ENCODE results near the gene PARN.

The PARN gene

GRCh38 chr16:14572535-14572934 lies 57.5 kb downstream of the PARN start:
- no peak overlapping the region for H3K27ac ChIP-seq
- TF ChIP-seq CTCF (IDR thresholded peaks at IDR 0.05), result no peak
- H3K4me3 ChIP-seq, result no peak overlapping the region
- no peak for DNase-seq (ENCODE audit: low spot score)

GRCh38 chr16:14569213-14569612 lies 60.8 kb downstream of the PARN start:
- Histone ChIP-seq H3K27ac (no peak overlapping the region), H3K4me3 (no peak overlapping the region)
- DNase-seq (ENCODE audit: low spot score), result no peak
- no peak for TF ChIP-seq CTCF (IDR thresholded peaks at IDR 0.05)

GRCh38 chr16:14566599-14566998 lies 63.5 kb downstream of the PARN start:
- Histone ChIP-seq H3K4me3 (no peak overlapping the region), H3K27ac (no peak overlapping the region)
- no peak for DNase-seq (ENCODE audit: low spot score)
- TF ChIP-seq CTCF (IDR thresholded peaks at IDR 0.05), result no peak

- H3K4me3 ChIP-seq, result no peak overlapping the region
- TF ChIP-seq CTCF (IDR thresholded peaks at IDR 0.05), result no peak
- DNase-seq (ENCODE audit: low spot score), result no peak
- no peak overlapping the region for H3K27ac ChIP-seq
Observed at GRCh38 chr16:14565688-14566025, 64.4 kb downstream of the PARN start.

GRCh38 chr16:14564861-14565687 lies 65.0 kb downstream of the PARN start:
- H3K4me3 ChIP-seq, result no peak overlapping the region
- no peak for DNase-seq (ENCODE audit: low spot score)
- H3K27ac ChIP-seq, result no peak overlapping the region
- TF ChIP-seq CTCF (IDR thresholded peaks at IDR 0.05), result no peak

GRCh38 chr16:14564323-14564722 lies 65.7 kb downstream of the PARN start:
- Histone ChIP-seq H3K4me3 (no peak overlapping the region), H3K27ac (no peak overlapping the region)
- no peak for DNase-seq (ENCODE audit: low spot score)
- no peak for TF ChIP-seq CTCF (IDR thresholded peaks at IDR 0.05)
